Measurements from ENCODE around the gene VPS13D. TPM values are rescaled to one million over a fixed set of nuclear protein-coding genes. Genes with fewer than 3 reads are reported as not detected.
"Not testable (repeated sequence)": the region's sequence is repeated elsewhere in the genome, so short reads cannot be mapped to it uniquely, and the experiment has no call there.

Gene VPS13D
- total RNA-seq, 1 experiment from 2014 or later, result 9.6 TPM

DNA sequence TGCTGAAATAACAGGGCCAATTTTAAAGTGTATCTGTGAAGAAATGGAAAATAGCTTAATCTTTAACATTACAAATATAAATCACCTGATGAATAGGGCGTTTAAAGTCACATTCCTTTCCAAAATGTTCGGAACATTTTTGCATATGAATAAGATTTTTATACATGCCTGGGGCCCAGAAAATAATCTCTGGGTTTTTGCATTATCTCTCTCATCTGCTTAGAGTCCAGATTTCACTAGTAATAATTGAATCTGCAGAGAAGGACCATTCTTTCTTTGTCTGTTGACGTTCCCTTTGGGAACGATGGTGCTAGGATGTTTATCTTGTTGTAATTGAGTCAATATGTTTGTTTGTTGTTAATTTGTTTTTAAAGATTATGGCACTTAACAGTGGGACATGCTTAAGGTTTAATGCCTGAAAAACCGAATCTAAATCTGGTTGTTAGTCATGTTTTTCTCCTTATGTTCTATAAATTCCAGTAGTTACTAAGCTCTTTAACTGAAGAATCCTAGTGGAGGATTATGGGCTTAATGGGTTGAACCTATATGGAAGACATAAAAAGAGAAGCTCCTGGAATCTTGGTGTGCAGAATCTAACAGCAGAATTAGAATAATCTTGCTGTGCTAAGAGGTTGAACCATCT is 140.6 kb downstream of the VPS13D start:
- DNase-seq (ENCODE audit: low spot score), result no peak

DNA sequence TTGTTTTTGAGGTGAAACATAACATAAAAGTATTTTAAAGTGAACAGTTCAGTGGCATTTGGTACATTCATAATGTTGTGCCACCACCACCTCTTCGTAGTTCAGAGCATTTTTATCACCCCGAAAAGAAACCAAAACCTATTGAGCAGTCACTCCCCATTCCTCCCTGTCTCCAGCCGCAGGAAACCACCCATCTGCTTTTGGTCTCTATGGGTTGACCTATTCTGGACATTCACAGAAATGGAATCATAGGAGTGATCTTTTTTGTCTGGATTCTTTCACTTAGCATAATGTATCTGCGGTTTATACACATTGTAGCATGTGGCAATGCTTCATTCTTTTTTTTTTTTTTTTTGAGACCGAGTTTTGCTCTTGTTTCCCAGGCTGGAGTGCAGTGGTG is 141.2 kb downstream of the VPS13D start:
- no peak for DNase-seq (ENCODE audit: low spot score)

DNA sequence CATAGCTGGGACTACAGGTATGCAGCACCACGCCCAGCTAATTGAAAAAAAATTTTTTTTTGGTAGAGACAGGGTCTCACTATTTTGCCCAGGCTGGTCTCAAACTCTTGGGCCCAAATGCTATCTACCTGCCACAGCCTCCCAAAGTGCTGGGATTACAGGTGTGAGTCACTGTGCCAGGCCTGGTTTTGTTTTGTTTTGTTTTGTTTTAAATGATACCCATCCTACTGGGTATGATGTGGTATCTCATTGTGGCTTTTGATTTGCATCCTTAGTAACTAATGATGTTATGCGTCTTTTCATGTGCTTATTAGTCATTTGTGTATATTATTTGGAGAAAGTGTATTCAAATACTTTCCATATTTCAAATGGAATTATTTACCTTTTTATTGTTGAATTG is 142.3 kb downstream of the VPS13D start:
- DNase-seq (ENCODE audit: low spot score), result no peak

DNA sequence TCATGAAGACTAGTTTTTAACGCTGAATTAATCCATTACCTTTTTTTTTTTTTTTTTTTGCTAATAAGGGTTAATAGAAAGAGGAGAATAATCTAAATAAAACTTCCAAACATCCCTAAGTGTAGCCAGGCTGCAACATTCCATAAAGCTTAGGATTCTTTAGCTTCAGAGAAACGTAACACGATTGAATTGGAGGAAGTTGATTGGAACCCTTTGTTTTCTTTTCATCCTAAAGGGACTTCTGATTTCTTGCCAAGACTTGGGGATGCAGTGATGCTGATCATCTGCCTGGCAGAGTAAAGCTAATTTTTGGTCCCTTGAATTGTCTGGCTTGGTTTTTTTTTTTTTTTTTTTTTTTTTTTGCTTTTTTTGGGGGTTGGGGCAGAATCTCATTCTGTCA is 142.9 kb downstream of the VPS13D start:
- no peak for DNase-seq (ENCODE audit: low spot score)

DNA sequence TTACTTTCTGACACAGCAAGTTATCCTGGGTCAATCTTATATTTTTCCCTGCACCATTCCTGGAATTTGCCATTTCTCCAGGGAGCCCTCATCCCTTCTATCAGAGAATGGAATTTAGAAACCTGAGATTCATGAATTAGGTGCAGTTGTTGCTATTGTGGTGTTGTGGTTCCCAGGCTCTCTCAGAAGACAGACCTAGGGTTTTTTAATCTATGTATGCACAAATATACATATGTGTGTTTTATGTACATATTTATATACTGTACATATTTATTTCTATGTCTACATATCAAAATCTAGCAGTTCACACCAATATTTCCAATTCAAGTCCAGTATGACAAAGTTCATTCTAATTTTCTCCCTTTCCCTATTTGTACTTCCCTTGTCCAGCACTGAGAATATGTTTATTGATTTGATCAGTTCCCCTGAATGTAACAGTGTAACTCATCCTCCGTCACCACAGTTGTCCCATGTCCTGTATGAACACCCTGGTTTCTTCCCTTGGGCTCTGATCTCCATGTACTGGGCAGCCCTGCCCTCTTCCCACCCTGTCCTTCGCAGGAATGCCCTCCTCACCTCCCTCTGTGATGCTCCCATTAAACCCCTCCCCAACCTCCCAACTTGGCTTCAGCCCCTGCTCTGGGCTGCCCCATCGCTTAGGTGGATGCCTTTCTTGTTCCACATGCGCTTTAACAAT is 145.5 kb downstream of the VPS13D start:
- DNase-seq (ENCODE audit: low spot score), result no peak

DNA sequence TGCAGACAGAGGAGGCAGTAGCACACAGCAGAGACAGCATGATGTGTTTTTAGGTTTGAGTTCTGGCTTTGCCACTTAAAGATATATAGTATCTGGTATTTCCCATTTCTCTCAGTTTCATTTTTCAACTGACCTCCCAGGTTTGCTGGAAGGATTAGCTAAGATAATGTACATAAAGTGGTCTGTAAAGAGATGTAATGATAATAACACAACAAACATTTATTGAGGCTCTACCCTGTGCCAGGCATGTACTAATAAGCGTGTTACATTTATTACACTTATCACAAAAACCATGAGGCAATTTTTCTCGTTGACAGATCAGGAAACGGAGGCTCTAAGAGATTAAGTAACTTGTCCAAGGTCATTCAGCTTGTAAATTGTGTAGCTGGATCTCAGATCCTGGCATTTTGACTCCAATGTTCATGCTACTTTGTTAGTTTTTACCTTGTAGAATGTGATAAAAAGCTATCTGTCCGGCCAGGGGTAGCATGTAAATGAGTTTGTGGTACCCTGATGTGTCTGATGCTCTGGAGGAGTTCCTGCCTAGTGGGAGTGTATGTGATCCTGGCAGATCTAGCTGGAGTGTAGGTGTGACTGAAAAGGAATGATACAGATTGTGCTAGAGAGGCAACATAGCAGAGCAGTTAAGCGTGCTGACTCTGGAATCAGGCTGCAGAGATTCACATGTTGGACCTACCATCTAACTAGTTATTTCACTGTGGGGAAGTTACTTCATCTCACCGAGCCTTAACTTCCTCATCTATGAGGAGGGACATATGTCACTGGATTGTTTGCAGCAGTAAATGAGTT is 146.6 kb downstream of the VPS13D start:
- peak; percentile 33 for DNase-seq (ENCODE audit: low spot score)

DNA sequence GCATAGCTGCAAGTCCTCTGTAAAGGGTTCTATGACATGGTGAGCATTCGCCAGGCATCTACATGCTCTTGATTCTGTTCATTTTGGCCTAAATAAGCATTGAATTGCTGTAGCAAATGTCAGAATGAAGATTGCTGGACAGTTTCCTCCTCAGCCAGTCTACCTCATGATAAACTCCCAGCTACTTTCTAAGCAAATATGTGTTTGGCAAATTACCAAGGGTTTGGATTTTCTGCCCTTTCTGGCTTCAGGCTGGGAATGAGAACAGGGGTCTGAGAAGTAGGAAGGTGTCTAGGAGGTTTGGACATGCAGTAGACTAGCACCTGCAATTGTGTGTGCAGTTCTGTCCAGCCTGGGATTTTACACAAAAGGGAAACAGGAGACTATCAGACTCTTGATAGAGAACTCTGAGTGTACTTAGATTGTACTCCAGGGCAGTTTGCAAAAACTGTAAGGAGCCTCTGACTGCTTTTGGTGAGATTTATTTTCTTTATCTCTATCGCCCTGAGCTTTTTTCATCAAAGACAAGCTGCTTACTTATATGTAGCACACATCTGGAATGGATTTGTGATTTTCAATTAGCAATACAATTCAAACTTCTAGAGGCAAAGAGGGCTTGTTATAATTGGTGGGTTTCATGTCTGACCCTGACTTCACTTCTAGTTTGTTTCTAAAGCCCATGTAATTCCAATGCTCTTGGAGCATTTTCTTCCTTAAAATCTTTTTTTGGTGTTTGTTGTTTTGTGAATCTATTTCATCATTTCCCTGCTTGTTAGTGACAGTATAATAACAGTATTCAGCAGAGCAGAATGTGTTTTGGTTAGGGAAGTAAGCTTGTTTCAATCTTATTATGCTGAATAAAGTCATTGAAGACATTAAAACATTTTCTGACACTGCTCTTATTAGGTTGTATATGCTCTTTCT is 150.8 kb downstream of the VPS13D start:
- peak; percentile 44 for DNase-seq (ENCODE audit: low spot score)

DNA sequence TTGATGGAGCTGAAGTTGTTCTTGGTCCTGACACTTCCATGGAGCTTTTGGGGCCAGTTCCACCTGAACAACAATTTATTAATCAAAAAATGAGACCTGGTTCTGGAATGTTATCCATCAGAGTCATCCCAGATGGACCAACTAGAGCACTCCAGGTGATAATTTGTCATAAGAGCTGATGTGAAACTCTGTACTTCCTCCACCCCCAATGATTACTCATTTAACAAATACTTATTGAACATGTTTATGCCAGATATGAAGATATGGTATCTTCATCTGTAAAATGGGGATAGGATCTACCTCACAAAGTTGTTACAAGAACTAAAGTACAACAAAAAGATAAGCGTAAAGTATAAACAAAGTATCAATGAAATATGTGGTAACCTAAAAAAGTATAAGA is 153.2 kb downstream of the VPS13D start:
- no peak for DNase-seq (ENCODE audit: low spot score)

DNA sequence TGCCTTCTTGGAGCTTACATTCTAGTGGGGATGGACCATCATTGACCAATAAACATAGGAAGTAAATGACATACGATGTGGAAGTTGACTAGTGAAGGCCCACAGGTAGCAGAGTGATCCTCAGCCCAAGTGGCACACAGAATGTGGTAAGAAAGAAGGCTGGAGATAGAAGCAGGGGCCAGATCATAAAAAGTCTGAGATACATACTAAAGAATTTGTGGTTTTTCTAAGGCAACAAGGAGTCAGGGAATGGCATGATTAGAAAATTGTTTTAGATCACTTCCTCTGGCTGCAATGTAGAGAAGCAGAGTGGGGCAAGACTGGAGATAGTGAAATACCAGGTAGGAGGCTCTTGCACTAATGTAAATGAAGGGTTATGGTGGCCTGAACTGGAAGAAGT is 154.0 kb downstream of the VPS13D start:
- no peak for DNase-seq (ENCODE audit: low spot score)

DNA sequence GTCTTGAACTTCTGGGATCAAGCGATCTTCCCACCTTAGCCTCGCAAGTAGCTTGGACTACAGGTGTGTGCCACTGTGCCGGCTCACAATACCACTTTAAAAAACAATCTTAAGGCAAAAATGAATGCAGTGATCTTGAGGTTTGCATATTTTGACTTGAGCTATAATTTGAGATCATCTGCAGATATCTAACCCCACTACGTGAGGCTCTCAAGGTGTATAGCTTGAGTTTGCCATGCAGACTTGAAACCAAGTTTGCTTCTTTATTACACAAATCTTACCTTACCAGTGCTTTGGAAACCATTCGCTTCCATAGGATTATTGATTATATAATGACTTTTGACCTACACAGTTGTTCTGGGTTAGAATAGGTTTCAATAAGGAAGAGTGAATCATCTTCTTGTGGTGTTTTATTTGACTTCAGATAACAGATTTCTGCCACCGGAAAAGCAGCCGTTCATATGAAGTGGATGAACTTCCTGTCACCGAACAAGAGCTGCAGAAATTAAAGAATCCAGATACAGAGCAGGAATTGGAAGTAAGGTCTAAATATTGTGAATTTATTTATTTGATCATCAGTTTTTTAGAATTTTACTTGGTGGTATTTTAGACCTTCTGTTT is 155.1 kb downstream of the VPS13D start:
- peak; percentile 10 for DNase-seq (ENCODE audit: low spot score)

DNA sequence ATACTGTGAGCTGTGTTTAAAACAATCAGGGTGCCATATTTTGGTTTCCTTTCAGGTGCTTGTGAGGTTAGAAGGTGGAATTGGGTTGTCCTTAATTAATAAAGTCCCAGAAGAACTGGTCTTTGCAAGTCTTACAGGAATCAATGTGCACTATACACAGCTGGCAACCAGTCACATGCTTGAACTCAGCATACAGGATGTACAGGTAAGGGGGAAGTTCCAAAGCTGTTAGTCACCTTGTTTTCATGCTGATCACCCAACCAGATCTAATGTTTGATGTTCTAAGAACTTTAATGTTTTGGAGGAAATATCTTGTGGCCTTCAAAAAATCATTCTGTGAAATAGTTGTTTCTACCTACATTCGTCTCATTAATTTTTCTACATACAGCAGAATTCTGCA is 156.3 kb downstream of the VPS13D start:
- DNase-seq (ENCODE audit: low spot score), result peak; percentile 58

DNA sequence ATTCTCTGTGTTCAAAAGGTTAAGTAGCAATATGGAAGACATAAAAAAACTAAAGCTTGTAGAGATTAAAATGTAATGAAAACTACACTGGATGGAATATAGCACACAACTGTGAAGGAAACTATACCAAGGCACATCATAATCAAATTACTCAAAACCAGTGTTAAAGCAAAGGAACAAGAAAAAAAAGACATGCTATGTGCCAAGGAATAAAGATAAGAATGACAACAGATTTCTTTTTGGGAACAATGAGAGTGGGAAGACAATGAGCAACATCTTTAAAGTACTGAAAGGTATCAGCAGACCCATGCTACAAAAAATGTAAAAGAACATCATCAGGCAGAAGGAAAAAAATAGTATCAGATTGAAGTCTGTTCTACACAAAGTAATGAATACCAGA is 157.8 kb downstream of the VPS13D start:
- DNase-seq (ENCODE audit: low spot score), result no peak

DNA sequence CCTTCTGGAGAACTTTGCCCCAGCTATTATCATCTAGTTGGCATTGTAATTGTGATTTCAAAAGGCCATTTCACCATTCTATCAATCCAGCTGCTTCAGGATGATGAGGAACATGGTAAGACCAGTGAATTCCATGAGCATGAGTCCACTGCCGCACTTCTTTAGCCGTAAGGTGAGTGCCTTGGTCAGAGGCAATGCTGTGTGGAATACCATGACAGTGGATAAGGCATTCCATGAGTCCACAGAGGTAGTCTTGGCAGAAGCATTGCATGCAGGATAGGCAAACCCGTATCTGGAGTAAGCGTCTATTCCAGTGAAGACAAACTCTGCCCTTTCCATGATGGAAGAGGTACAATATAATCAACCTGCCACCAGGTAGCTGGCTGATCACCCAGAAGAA is 160.5 kb downstream of the VPS13D start:
- not testable (repeated sequence) for DNase-seq (ENCODE audit: low spot score)

DNA sequence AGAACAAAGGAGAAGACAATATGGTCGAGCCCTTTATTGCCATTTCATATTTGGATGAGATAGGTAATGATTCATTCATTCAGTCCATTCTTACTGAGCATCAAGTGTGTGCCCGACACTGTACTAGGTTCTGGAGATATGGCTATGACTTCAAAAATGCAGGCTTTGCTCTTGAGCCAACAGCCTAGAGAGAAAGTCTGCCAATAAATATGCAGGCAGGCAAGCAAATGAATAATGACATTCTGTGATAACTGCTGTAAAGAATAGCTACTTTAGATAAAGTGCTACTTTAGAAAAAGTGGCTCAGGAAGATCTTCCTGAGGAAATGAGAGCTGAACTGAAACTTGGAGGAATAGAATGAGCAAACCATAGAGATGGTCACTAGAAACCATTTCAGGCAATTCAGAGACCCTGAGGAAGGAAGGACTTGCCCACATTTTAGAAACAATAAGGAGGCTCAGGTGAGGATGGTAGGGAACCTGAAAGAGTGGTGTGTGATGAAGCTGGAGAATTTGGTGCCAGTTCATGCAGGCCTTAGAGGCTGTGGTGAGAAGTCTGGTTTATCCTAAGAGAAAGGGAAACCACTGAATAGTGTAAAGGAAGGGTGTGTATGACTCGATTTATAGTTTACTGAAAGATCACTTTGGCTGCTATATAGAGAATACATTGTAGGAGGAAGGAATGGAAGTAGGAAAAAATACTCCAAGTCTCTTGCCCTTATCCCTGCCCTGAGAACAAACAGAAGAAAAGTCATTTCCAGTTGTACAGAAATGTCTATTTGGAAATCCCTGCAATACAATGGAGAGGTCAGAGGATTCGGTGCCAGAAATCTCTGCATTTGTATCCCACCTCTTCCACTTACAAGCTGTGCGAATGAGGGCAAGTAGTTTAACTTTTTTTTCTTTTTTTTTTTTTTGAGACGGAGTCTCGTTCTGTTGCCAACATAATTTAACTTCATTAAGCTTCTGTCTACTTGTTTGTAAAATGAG is 167.9 kb downstream of the VPS13D start:
- DNase-seq (ENCODE audit: low spot score), result no peak

DNA sequence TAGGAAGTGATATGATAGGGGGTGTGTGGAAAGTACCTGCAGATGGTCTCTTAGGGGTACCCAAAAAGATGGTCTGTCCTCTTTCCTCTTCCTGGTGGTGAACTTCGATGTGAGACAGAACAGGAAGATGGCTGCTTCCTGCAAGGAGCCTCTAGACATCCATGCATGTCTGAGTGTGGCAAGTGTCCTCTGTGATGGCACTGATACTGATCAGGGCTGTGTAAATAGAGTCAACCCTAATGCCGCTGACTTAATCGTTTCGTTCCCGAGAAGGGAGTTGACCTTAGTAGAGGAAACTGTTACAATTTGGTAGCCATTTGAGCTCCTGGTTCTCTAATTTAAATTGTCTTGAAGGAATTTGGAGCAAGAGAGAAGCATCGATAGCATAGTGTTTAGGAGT is 168.6 kb downstream of the VPS13D start:
- DNase-seq (ENCODE audit: low spot score), result no peak

DNA sequence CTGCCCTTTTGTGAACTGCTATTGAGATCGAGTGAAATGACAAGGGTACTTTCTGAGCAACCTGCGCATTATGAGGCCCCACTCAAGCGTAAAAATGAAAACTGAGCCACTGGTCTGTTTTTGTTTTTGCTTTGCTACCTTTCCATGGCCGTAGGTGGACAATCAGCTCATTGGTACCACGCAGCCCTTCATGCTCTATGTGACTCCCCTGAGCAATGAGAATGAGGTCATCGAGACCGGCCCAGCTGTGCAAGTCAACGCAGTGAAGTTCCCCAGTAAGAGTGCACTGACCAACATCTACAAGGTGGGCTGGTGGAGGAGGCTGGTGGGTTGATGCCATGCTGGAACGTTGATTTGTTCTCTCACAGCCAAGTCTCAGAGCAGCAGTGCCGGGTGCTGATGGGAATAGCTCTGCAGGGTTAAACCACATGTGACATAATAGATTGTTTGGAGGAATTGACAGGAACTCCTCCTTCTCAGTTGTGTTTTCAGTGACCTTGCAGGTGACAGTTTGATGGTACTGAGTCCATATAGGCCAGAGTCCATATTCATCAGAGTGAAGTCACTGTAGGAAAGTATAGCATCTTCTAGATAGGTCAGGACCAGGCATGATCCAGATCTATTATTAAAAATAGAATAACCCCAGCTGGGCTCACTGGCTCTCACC is 170.3 kb downstream of the VPS13D start:
- DNase-seq (ENCODE audit: low spot score), result no peak

DNA sequence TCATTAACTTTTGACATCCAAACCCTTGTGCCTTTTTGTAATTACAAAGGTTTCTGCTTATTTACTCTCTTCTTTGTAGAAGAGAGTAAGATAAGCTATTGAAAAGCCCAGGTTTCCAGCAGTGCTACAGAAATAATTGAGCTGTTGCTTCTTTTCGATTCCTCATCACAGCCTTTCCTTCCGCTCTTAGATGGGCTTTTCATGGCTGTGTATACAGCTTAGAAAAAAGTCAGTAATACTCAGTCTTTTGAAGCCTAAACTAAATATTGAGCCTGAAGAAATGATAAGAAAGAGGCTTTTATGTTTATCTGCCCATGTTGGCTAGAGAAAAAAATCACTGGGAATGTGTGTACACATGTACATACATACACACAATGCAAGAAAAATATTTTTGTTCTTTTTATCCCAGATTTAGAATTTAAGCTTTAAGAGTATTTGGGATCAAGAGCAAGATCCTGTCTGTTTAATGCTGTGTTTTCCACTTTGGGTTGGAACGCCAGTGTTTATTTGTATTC is 172.4 kb downstream of the VPS13D start:
- no peak for DNase-seq (ENCODE audit: low spot score)

DNA sequence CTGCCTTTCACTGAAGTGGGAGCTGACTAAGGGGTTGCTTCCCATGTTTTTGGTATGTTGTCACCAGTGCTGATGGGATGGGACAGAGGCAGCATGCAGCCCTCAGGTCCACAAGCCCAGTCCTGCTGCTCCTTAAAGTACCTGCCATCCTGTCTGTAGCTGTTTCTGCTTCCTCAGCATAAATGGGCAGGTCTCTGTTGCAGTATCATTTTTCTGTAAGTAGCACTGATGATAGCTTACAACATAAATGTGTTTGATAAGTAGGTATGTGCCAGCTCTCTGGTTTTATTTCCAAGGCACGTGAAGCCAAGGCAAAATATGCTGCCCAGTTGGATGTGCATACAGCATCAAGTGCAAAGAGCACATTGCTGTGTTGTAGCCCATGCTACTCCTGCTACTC is 173.0 kb downstream of the VPS13D start:
- DNase-seq (ENCODE audit: low spot score), result no peak

DNA sequence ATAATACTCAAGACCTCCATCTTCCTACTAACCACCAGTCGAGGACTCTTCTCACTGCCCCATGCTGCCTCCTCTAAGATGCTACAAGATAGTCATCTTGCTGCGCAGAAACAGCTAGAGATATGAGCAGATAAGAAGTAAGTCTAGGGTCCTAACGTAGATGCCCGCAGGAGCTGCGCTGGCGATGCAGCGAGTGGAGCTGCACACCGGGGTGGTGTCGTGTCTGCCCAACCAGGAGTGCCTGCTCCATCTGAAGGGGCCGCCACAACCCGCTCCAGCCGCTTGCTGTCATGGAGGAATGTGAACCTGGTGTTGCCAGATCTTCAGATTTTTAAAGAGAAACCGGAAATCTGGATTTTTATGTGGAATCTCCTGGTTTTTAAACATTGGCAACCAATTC is 175.1 kb downstream of the VPS13D start:
- no peak for DNase-seq (ENCODE audit: low spot score)
